ENCODE data around the gene RNPEP. TPM values are rescaled to one million over a fixed set of nuclear protein-coding genes. Genes with fewer than 3 reads are reported as not detected.

Gene RNPEP
- total and polyA plus RNA-seq, 2 of the 13 experiments (the other 11 are each of a cell fraction or from before 2014, with no cell fraction given) = 20.6 to 38.4 TPM

GRCh38 chr1:202010180-202011015 is 27.9 kb downstream of the RNPEP start, which contains the start of gene ELF3 (continued):
- TF ChIP-seq, protein P1, sequence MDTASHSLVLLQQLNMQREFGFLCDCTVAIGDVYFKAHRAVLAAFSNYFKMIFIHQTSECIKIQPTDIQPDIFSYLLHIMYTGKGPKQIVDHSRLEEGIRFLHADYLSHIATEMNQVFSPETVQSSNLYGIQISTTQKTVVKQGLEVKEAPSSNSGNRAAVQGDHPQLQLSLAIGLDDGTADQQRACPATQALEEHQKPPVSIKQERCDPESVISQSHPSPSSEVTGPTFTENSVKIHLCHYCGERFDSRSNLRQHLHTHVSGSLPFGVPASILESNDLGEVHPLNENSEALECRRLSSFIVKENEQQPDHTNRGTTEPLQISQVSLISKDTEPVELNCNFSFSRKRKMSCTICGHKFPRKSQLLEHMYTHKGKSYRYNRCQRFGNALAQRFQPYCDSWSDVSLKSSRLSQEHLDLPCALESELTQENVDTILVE (CRISPR knock-in tag; IDR thresholded peaks at IDR 0.05) = no peak; the same call in 1 of the 2 replicates
- TF ChIP-seq RBFOX2 (IDR thresholded peaks at IDR 0.05; ENCODE audit: low read depth, low read length) (peak; percentile 83), SOX5 (CRISPR knock-in tag; IDR thresholded peaks at IDR 0.05; ENCODE audit: borderline replicate concordance) (peak; percentile 67), ZNF687 (CRISPR knock-in tag; IDR thresholded peaks at IDR 0.05) (peak; percentile 90), ZNF441 (CRISPR knock-in tag; IDR thresholded peaks at IDR 0.05; ENCODE audit: borderline replicate concordance) (peak; percentile 56; the same call in 1 of the 2 replicates), ZNF354B (CRISPR knock-in tag; IDR thresholded peaks at IDR 0.05) (no peak), TFDP2 (CRISPR knock-in tag; IDR thresholded peaks at IDR 0.05) (0 out of 2 replicates have a peak, but pooled peaks have one; percentile 6), ARHGAP35 (CRISPR knock-in tag; IDR thresholded peaks at IDR 0.05; ENCODE audit: borderline replicate concordance) (0 out of 2 replicates have a peak, but pooled peaks have one; percentile 23), HOXA9 (CRISPR knock-in tag; IDR thresholded peaks at IDR 0.05; ENCODE audit: borderline replicate concordance) (no peak), NR2F1 (CRISPR knock-in tag; IDR thresholded peaks at IDR 0.05) (no peak), ZNF563 (CRISPR knock-in tag; IDR thresholded peaks at IDR 0.05) (peak; percentile 42; the same call in 1 of the 2 replicates), TBP (CRISPR knock-in tag; IDR thresholded peaks at IDR 0.05) (no peak), KMT2B (CRISPR knock-in tag; IDR thresholded peaks at IDR 0.05) (no peak), ISX (CRISPR knock-in tag; conservative IDR thresholded peaks at IDR 0.05) (0 out of 2 replicates have a peak, but pooled peaks have one; percentile 11), THAP11 (CRISPR knock-in tag; IDR thresholded peaks at IDR 0.05) (peak; percentile 67)
- TF ChIP-seq, protein P2, sequence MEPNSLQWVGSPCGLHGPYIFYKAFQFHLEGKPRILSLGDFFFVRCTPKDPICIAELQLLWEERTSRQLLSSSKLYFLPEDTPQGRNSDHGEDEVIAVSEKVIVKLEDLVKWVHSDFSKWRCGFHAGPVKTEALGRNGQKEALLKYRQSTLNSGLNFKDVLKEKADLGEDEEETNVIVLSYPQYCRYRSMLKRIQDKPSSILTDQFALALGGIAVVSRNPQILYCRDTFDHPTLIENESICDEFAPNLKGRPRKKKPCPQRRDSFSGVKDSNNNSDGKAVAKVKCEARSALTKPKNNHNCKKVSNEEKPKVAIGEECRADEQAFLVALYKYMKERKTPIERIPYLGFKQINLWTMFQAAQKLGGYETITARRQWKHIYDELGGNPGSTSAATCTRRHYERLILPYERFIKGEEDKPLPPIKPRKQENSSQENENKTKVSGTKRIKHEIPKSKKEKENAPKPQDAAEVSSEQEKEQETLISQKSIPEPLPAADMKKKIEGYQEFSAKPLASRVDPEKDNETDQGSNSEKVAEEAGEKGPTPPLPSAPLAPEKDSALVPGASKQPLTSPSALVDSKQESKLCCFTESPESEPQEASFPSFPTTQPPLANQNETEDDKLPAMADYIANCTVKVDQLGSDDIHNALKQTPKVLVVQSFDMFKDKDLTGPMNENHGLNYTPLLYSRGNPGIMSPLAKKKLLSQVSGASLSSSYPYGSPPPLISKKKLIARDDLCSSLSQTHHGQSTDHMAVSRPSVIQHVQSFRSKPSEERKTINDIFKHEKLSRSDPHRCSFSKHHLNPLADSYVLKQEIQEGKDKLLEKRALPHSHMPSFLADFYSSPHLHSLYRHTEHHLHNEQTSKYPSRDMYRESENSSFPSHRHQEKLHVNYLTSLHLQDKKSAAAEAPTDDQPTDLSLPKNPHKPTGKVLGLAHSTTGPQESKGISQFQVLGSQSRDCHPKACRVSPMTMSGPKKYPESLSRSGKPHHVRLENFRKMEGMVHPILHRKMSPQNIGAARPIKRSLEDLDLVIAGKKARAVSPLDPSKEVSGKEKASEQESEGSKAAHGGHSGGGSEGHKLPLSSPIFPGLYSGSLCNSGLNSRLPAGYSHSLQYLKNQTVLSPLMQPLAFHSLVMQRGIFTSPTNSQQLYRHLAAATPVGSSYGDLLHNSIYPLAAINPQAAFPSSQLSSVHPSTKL (CRISPR knock-in tag; IDR thresholded peaks at IDR 0.05) = peak; percentile 47

Data from HepG2 (cell line).